Mesendoderm (in vitro differentiated cells): ENCODE data around the gene CCT8.

ENCODE experiments used
- DNase-seq: peaks from one replicate; pipeline ENCODE4 v3.0.0; 2013
- H2AK5ac ChIP-seq: 2 replicates; pipeline ENCODE4 v1.6.1; 2013; ENCODE audit warnings: low read length, inconsistent platforms
- H2BK120ac ChIP-seq: 2 replicates; pipeline ENCODE4 v1.6.1; 2013; ENCODE audit warnings: low read depth, mild to moderate bottlenecking, low read length, moderate library complexity, mixed read lengths
- H2BK15ac ChIP-seq: replicated peaks from 2 replicates; pipeline ENCODE4 v1.6.1; 2013; ENCODE audit warnings: low read depth, mild to moderate bottlenecking, moderate library complexity
- H2BK5ac ChIP-seq: 2 replicates; pipeline ENCODE4 v1.6.1; 2013; ENCODE audit warnings: low read length, inconsistent platforms
- H3K18ac ChIP-seq: 2 replicates; pipeline ENCODE4 v1.6.1; 2013; ENCODE audit warnings: mild to moderate bottlenecking, low read length, mixed read lengths
- H3K23ac ChIP-seq: one replicate; pipeline ENCODE4 v1.6.1; 2013; ENCODE audit warnings: low read length
- H3K27ac ChIP-seq: 2 replicates; pipeline ENCODE4 v1.5.1; 2013; ENCODE audit warnings: low read depth, mild to moderate bottlenecking, inconsistent platforms, low read length, moderate library complexity
- H3K27me3 ChIP-seq: 2 replicates; pipeline ENCODE4 v1.6.1; 2013; ENCODE audit warnings: low read length, control low read depth, mild to moderate bottlenecking, inconsistent platforms; ENCODE audit not compliant: insufficient read depth, poor library complexity
- H3K36me3 ChIP-seq: 2 replicates; pipeline ENCODE4 v1.6.1; 2013; ENCODE audit warnings: low read length, inconsistent platforms; ENCODE audit not compliant: control insufficient read depth, insufficient read depth
- H3K4ac ChIP-seq: one replicate; pipeline ENCODE4 v1.6.1; 2013; ENCODE audit warnings: low read depth, mild to moderate bottlenecking, low read length, moderate library complexity
- H3K4me1 ChIP-seq: 2 replicates; pipeline ENCODE4 v1.6.1; 2013; ENCODE audit warnings: low read depth, low read length, inconsistent platforms; ENCODE audit not compliant: control insufficient read depth
- H3K4me2 ChIP-seq: 2 replicates; pipeline ENCODE4 v1.6.1; 2013; ENCODE audit warnings: low read length
- H3K4me3 ChIP-seq: 2 replicates; pipeline ENCODE4 v1.5.1; 2013; ENCODE audit warnings: mild to moderate bottlenecking, low read length
- H3K56ac ChIP-seq: one replicate; pipeline ENCODE4 v1.6.1; 2013; ENCODE audit warnings: low read length
- H3K79me1 ChIP-seq: 2 replicates; pipeline ENCODE4 v1.6.1; 2013; ENCODE audit warnings: low read length, inconsistent platforms
- H3K79me2 ChIP-seq: 2 replicates; pipeline ENCODE4 v1.6.1; 2013; ENCODE audit warnings: mild to moderate bottlenecking, low read length; ENCODE audit not compliant: control insufficient read depth, insufficient read depth
- H3K9ac ChIP-seq: 2 replicates; pipeline ENCODE4 v1.6.1; 2013; ENCODE audit warnings: low read length, inconsistent platforms
- H4K5ac ChIP-seq: one replicate; pipeline ENCODE4 v1.6.1; 2013; ENCODE audit warnings: low read length
- H4K8ac ChIP-seq: one replicate; pipeline ENCODE4 v1.6.1; 2013; ENCODE audit warnings: low read depth, mild to moderate bottlenecking, control low read depth, low read length, moderate library complexity
- WGBS: extraction: QIAGEN DNeasy Blood & Tissue Kit; methylation state at CpG from one replicate; pipeline ENCODE4 v1.1.7; 2013; ENCODE audit warnings: low lambda C conversion rate, missing lambda C conversion rate; ENCODE audit not compliant: insufficient coverage; ENCODE audit errors: extremely low coverage; 5-methylcytosine and 5-hydroxymethylcytosine counted together

CCT8 gene

DNA sequence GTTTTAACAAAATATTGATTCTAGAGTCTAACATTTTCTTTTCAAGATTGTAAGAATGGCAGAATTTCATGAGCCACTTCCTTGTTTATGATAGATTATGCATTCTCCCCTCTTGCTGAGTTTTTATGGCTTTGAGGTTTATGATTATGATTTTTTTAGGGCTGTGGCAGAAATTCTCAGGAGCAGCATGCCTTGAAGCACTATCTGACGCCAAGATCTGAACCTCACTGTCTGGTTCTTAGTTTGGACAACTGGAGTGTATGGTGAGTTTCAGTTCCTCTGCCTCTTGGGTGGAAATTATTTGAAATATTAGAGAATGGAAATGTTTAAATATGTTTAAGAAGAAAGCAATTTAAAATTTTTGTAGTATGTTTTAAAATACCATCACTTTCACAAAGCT is 38.8 kb downstream of the CCT8 start:
- H3K4ac ChIP-seq, result no peak overlapping the region
- H3K56ac ChIP-seq, result no peak overlapping the region
- no peak overlapping the region for H2AK5ac ChIP-seq
- no peak overlapping the region for H3K18ac ChIP-seq
- H3K9ac ChIP-seq, result no peak overlapping the region
- H3K27me3 ChIP-seq, result no peaks in the 10 kb centered on the region
- H2BK120ac ChIP-seq, result no peak overlapping the region
- no peaks in the 10 kb centered on the region for H3K79me2 ChIP-seq
- H4K8ac ChIP-seq, result no peak overlapping the region
- H3K4me2 ChIP-seq, result no peak overlapping the region
- H3K27ac ChIP-seq, result no peak overlapping the region
- H4K5ac ChIP-seq, result no peak overlapping the region
- H3K23ac ChIP-seq, result no peak overlapping the region
- WGBS, result no CpG with 5 or more reads among the region's 1 CpG
- H3K36me3 ChIP-seq, result no peaks in the 10 kb centered on the region
- H3K4me3 ChIP-seq, result no peak overlapping the region
- no peaks in the 10 kb centered on the region for H3K79me1 ChIP-seq
- no peak for DNase-seq
- no peak overlapping the region for H2BK5ac ChIP-seq
- no peak overlapping the region for H2BK15ac ChIP-seq
- no peaks in the 10 kb centered on the region for H3K4me1 ChIP-seq

DNA sequence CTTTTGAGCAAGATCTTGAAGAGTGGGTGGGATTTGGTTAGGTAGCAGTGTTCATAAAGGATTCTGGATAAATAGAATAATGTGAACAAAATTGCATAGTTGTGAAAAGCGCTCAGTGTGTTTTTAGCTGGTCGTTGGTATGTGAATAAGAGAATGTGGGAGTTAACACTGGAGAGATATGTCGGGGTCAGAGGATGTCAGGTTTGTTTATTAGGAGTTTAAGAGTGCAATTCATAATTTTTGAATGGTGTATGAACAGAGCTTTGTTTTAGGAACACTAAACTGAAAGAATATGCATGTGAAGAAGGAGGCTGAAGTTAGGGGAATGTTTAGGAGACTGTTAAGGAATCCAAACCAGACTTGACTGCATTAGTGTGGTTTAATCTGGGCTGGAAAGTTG is 39.6 kb downstream of the CCT8 start:
- Histone ChIP-seq H2AK5ac (no peak overlapping the region), H4K5ac (no peak overlapping the region), H3K4me3 (no peak overlapping the region), H3K79me2 (no peaks in the 10 kb centered on the region), H3K27ac (no peak overlapping the region), H3K36me3 (no peaks in the 10 kb centered on the region), H4K8ac (no peak overlapping the region), H3K18ac (no peak overlapping the region), H3K27me3 (no peaks in the 10 kb centered on the region), H3K4ac (no peak overlapping the region), H3K79me1 (peaks cover 2% of the 10 kb centered on the region), H3K23ac (no peak overlapping the region), H2BK120ac (no peak overlapping the region), H2BK15ac (no peak overlapping the region), H3K9ac (no peak overlapping the region), H3K56ac (no peak overlapping the region), H2BK5ac (no peak overlapping the region), H3K4me2 (no peak overlapping the region), H3K4me1 (no peaks in the 10 kb centered on the region)
- DNase-seq, result no peak
- WGBS, result 100% methylated on average over 3 of the region's 3 CpGs

DNA sequence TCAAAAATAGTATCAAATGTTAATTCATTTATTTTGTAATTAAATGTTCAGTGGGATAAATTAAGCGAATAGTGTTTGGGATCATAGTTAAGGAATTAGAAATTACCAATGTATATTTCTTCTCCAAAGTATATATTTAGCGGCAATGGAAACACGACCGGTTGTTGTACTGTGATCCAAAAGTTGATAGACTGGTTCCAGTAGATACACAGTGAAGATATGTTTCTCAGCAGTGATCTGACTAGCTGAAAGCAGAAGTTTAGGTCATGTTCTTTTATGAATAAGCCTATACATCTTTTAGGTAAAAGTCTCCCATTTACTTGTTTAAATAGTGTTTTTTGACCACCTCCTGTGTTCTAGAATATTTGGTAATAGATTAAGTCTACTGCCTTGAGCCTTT is 40.1 kb downstream of the CCT8 start:
- H3K18ac ChIP-seq, result no peak overlapping the region
- H3K36me3 ChIP-seq, result no peaks in the 10 kb centered on the region
- H2AK5ac ChIP-seq, result no peak overlapping the region
- DNase-seq, result no peak
- H4K8ac ChIP-seq, result no peak overlapping the region
- H3K4me3 ChIP-seq, result no peak overlapping the region
- no peak overlapping the region for H3K4ac ChIP-seq
- H3K27ac ChIP-seq, result no peak overlapping the region
- no peak overlapping the region for H3K23ac ChIP-seq
- no CpG with 5 or more reads among the region's 4 CpGs for WGBS
- H2BK15ac ChIP-seq, result no peak overlapping the region
- no peaks in the 10 kb centered on the region for H3K79me2 ChIP-seq
- no peak overlapping the region for H3K56ac ChIP-seq
- peaks cover 2% of the 10 kb centered on the region for H3K79me1 ChIP-seq
- no peak overlapping the region for H4K5ac ChIP-seq
- H3K27me3 ChIP-seq, result no peaks in the 10 kb centered on the region
- no peak overlapping the region for H3K9ac ChIP-seq
- H2BK5ac ChIP-seq, result no peak overlapping the region
- no peaks in the 10 kb centered on the region for H3K4me1 ChIP-seq
- no peak overlapping the region for H2BK120ac ChIP-seq
- H3K4me2 ChIP-seq, result no peak overlapping the region

DNA sequence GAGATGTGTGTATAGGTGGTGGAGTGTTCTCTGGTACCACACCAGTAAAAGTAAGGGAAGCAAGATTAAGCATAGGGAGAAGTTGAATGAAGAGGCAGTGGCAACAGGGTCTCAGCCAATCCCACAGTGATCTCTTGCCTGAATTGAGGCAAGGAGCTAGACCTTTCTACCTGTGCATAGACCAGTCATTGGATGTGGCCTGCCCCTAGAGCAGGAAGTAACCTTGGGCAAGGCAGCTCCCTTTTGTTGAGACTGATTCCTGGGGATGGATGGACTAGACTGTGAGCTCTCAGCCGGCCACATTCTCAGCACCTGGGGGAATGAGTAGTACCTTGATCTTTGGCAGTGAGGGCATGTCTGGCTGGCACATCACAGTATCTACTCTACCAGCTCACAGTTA is 42.5 kb downstream of the CCT8 start:
- peaks cover 2% of the 10 kb centered on the region for H3K79me1 ChIP-seq
- H3K4ac ChIP-seq, result no peak overlapping the region
- H2BK15ac ChIP-seq, result no peak overlapping the region
- H4K5ac ChIP-seq, result no peak overlapping the region
- no peak overlapping the region for H2BK5ac ChIP-seq
- H3K18ac ChIP-seq, result no peak overlapping the region
- H3K36me3 ChIP-seq, result no peaks in the 10 kb centered on the region
- no peaks in the 10 kb centered on the region for H3K27me3 ChIP-seq
- peaks cover 4% of the 10 kb centered on the region for H3K79me2 ChIP-seq
- WGBS, result no CpG with 5 or more reads among the region's 1 CpG
- no peak overlapping the region for H3K4me3 ChIP-seq
- H3K4me1 ChIP-seq, result no peaks in the 10 kb centered on the region
- no peak overlapping the region for H3K4me2 ChIP-seq
- no peak overlapping the region for H3K56ac ChIP-seq
- H3K23ac ChIP-seq, result no peak overlapping the region
- no peak for DNase-seq
- H2BK120ac ChIP-seq, result no peak overlapping the region
- no peak overlapping the region for H4K8ac ChIP-seq
- no peak overlapping the region for H3K9ac ChIP-seq
- no peak overlapping the region for H2AK5ac ChIP-seq
- H3K27ac ChIP-seq, result no peak overlapping the region

DNA sequence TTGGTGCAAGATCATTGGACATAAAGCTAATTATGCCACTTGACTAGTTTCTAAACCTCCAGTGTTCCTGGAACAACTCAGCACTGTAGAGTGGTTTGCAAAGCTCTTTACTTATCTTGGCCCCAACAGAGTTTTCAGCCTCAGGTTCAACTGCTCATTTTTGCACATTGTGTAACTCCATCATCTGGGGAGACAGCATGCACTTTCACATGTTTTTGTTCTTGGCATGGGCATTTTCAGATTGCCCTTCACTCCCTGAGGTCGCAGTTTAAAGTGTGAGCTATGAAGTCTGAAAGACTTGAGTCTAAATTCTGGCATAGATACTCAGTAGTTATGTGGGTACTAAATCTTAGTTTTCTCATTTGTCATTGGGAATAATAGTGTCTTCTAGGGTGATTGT is 43.9 kb downstream of the CCT8 start:
- no CpG with 5 or more reads among the region's 1 CpG for WGBS
- H3K18ac ChIP-seq, result no peak overlapping the region
- H3K36me3 ChIP-seq, result no peaks in the 10 kb centered on the region
- H2BK5ac ChIP-seq, result no peak overlapping the region
- no peak overlapping the region for H3K23ac ChIP-seq
- no peak overlapping the region for H2AK5ac ChIP-seq
- no peak overlapping the region for H4K8ac ChIP-seq
- H3K79me2 ChIP-seq, result peaks cover 12% of the 10 kb centered on the region
- no peak for DNase-seq
- H3K4me3 ChIP-seq, result no peak overlapping the region
- no peak overlapping the region for H3K4ac ChIP-seq
- peaks cover 6% of the 10 kb centered on the region for H3K79me1 ChIP-seq
- H3K27ac ChIP-seq, result no peak overlapping the region
- H2BK120ac ChIP-seq, result no peak overlapping the region
- no peak overlapping the region for H3K56ac ChIP-seq
- no peaks in the 10 kb centered on the region for H3K4me1 ChIP-seq
- H3K4me2 ChIP-seq, result no peak overlapping the region
- no peaks in the 10 kb centered on the region for H3K27me3 ChIP-seq
- no peak overlapping the region for H3K9ac ChIP-seq
- H2BK15ac ChIP-seq, result no peak overlapping the region
- H4K5ac ChIP-seq, result no peak overlapping the region

DNA sequence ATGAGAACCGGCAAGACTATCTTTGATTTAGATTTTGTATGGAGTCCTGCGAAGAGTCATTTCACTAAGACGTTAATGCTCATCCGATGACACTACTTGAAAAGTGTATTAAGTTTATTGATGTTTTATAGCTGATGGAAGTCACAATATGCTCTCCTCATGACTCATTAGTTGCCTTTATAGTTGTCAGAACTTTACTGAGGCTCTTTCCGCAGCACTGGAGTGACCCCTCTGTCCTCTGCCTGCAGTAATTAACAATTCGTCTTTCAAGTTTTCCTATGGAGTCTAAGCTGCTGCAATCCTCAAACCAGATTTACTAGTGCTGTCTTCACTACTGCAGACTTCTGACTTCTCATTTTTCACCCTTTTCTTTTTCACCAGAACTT is 48.1 kb downstream of the CCT8 start:
- H2BK5ac ChIP-seq, result no peak overlapping the region
- H3K4me2 ChIP-seq, result peak overlapping the region; percentile 85
- no peak overlapping the region for H4K5ac ChIP-seq
- no CpG with 5 or more reads among the region's 6 CpGs for WGBS
- H3K27ac ChIP-seq, result no peak overlapping the region
- no peak overlapping the region for H3K18ac ChIP-seq
- no peaks in the 10 kb centered on the region for H3K27me3 ChIP-seq
- H3K56ac ChIP-seq, result peak overlapping the region; percentile 88
- H3K23ac ChIP-seq, result no peak overlapping the region
- peaks cover 6% of the 10 kb centered on the region for H3K79me1 ChIP-seq
- no peak overlapping the region for H2BK120ac ChIP-seq
- H3K9ac ChIP-seq, result peak overlapping the region; percentile 82
- no peak overlapping the region for H2AK5ac ChIP-seq
- H4K8ac ChIP-seq, result no peak overlapping the region
- no peaks in the 10 kb centered on the region for H3K4me1 ChIP-seq
- H3K36me3 ChIP-seq, result no peaks in the 10 kb centered on the region
- DNase-seq, result peak; percentile 23
- H2BK15ac ChIP-seq, result no peak overlapping the region
- H3K4ac ChIP-seq, result no peak overlapping the region
- peak overlapping the region; percentile 92 for H3K4me3 ChIP-seq
- peaks cover 12% of the 10 kb centered on the region for H3K79me2 ChIP-seq
